ENCODE measurements around the gene MED10. TPM values are rescaled to one million over a fixed set of nuclear protein-coding genes. Genes with fewer than 3 reads are reported as not detected.

The MED10 gene, protein sequence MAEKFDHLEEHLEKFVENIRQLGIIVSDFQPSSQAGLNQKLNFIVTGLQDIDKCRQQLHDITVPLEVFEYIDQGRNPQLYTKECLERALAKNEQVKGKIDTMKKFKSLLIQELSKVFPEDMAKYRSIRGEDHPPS
- 10 to 100 TPM; 18.9 to 29.4 TPM for total RNA-seq
- polyA plus RNA-seq = 10 to 100 TPM; 33.3 to 34.3 TPM
- long read RNA-seq, donor 1, transcript MED10-201 (4 exons, 1,141 nt) = major isoform, 33 of 39 reads
- long read RNA-seq, donor 1, partial matches to known transcripts = 0 of 39 reads
- long read RNA-seq, donor 1, other reads (novel, unspliced or antisense) = 0 of 39 reads
- long read RNA-seq, donor 2, transcript MED10-201 (4 exons, 1,141 nt) = major isoform, 12 of 12 reads
- long read RNA-seq, donor 2, partial matches to known transcripts = 0 of 12 reads
- long read RNA-seq, donor 2, other reads (novel, unspliced or antisense) = 0 of 12 reads
- long read RNA-seq, donor 3, transcript MED10-201 (4 exons, 1,141 nt) = major isoform, 15 of 31 reads
- long read RNA-seq, donor 3, transcript MED10-203 (2 exons, 648 nt) = minor isoform, 6 of 31 reads
- long read RNA-seq, donor 3, partial matches to known transcripts = 10 of 31 reads
- long read RNA-seq, donor 3, other reads (novel, unspliced or antisense) = 0 of 31 reads
- long read RNA-seq, donor 4, transcript MED10-201 (4 exons, 1,141 nt) = major isoform, 13 of 26 reads
- long read RNA-seq, donor 4, partial matches to known transcripts = 10 of 26 reads
- long read RNA-seq, donor 4, other reads (novel, unspliced or antisense) = 0 of 26 reads
- long read RNA-seq, donor 5, transcript MED10-203 (2 exons, 648 nt) = minor isoform, 8 of 55 reads
- long read RNA-seq, donor 5, transcript MED10-201 (4 exons, 1,141 nt) = major isoform, 38 of 55 reads
- long read RNA-seq, donor 5, partial matches to known transcripts = 7 of 55 reads
- long read RNA-seq, donor 5, other reads (novel, unspliced or antisense) = 0 of 55 reads

DNA sequence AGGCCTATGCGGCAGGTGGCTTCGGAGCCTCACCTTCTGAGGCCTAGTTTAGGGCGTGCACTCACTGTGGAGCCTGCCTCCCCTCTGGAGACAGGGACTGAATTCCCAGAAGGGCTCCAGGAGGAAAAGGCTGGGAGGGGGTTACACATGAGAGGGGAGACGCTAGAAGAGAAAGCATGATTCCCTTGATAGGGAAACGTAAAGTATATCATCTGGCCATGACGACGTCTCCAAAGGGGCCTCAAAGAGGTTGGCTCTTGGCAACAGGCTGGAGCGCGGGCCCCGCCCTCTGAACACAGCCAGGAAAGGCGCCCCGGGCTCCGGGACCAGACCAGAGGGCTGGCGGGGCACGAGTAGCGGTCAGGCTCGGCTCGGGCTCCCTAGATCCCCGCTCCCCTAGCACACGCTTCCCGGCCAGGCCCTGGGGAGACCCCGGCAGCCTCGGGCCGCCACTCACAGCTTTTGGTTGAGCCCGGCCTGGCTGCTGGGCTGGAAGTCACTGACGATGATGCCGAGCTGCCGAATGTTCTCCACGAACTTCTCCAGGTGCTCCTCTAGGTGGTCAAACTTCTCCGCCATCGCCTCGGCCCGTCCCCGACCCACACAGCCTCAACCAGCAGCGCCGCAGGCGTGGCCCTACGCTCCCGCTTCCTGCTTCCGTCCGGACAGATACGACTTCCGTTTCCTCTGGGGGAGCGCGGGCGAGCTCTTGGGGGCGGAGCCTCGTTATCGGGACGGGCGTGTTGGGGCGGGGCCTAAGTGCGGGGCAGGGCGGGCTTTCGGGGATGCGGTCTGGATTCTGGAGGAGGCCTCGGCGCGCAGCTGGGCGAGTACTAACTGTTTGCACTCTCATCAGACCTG, at the start of gene MED10:
TSS of gene MED10 (minus strand) at position 643 of the 861 bp plus-strand sequence. CDS start at position 579, 64 bp downstream.
- Histone ChIP-seq H3K9ac (ENCODE audit: insufficient read depth in 1 of 2, low read length in 2 of 2) (peak within 1 kb of the TSS; percentile 80 to 90), H3K27me3 (ENCODE audit: control insufficient read depth in 3 of 3, insufficient read depth in 3 of 3, low read length in 2 of 3) (no peaks in the 10 kb centered on the region), H3K9me3 (ENCODE audit: control insufficient read depth in 4 of 4, insufficient read depth in 3 of 4, low read length in 3 of 4) (no peaks in the 10 kb centered on the region), H3K36me3 (ENCODE audit: control insufficient read depth in 4 of 4, insufficient read depth in 4 of 4, low read length in 4 of 4) (peaks cover 16 to 27% (median 23%) of the 10 kb centered on the region in 4 donors), H3K4me1 (ENCODE audit: control insufficient read depth in 5 of 5, insufficient read depth in 5 of 5, low read length in 5 of 5) (peaks cover 4 to 15% (median 10%) of the 10 kb centered on the region in 5 donors), H3K27ac (ENCODE audit: low read depth in 1 of 2, low read length in 1 of 2) (peak within 1 kb of the TSS; percentile 67 to 92), H3K4me3 (peak within 1 kb of the TSS; percentile 98)
- TF ChIP-seq, protein P1, sequence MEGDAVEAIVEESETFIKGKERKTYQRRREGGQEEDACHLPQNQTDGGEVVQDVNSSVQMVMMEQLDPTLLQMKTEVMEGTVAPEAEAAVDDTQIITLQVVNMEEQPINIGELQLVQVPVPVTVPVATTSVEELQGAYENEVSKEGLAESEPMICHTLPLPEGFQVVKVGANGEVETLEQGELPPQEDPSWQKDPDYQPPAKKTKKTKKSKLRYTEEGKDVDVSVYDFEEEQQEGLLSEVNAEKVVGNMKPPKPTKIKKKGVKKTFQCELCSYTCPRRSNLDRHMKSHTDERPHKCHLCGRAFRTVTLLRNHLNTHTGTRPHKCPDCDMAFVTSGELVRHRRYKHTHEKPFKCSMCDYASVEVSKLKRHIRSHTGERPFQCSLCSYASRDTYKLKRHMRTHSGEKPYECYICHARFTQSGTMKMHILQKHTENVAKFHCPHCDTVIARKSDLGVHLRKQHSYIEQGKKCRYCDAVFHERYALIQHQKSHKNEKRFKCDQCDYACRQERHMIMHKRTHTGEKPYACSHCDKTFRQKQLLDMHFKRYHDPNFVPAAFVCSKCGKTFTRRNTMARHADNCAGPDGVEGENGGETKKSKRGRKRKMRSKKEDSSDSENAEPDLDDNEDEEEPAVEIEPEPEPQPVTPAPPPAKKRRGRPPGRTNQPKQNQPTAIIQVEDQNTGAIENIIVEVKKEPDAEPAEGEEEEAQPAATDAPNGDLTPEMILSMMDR (IDR thresholded peaks at IDR 0.05; ENCODE audit: control extremely low read depth, extremely low read depth) = no peak
- peak; percentile 99 for ATAC-seq (ENCODE audit: insufficient read depth, low FRiP score)
- DNase-seq = peak; percentile 96
- WGBS, 2 donors = 0 to 1% methylated on average over 60 of the region's 60 CpGs

DNA sequence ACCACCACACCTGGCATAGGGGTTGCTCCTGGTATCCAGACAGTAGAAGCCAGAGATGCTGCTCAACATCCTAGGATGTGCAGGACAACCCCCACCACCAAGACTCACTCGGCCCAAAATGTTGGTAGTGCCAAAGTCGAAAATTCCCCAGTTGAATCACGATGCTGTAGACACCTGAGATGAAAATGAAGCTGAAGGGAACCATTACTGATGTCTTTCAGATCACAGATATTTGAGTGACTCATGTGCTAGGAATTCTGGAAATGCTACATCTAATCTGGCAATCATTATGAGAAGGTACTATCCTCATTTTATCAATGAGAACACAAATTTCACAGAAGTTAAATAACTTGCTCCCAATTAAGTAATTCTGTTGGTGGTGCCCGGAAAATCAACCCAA, 49.3 kb upstream of the MED10 start:
- Histone ChIP-seq H3K4me3 (no peak overlapping the region), H3K36me3 (ENCODE audit: control insufficient read depth in 4 of 4, insufficient read depth in 4 of 4, low read length in 4 of 4) (no peaks in the 10 kb centered on the region), H3K9ac (ENCODE audit: insufficient read depth in 1 of 2, low read length in 2 of 2) (no peak overlapping the region), H3K27ac (ENCODE audit: low read depth in 1 of 2, low read length in 1 of 2) (no peak overlapping the region), H3K4me1 (ENCODE audit: control insufficient read depth in 5 of 5, insufficient read depth in 5 of 5, low read length in 5 of 5) (peaks cover 0 to 4% (median 0%) of the 10 kb centered on the region in 5 donors), H3K27me3 (ENCODE audit: control insufficient read depth in 3 of 3, insufficient read depth in 3 of 3, low read length in 2 of 3) (no peaks in the 10 kb centered on the region), H3K9me3 (ENCODE audit: control insufficient read depth in 4 of 4, insufficient read depth in 3 of 4, low read length in 3 of 4) (peaks cover 0 to 4% (median 0%) of the 10 kb centered on the region in 4 donors)
- no peak for DNase-seq
- 85 to 86% methylated on average over 4 of the region's 4 CpGs for WGBS, 2 donors
- TF ChIP-seq, protein P1 (IDR thresholded peaks at IDR 0.05; ENCODE audit: control extremely low read depth, extremely low read depth) = no peak
- ATAC-seq (ENCODE audit: insufficient read depth, low FRiP score) = no peak

DNA sequence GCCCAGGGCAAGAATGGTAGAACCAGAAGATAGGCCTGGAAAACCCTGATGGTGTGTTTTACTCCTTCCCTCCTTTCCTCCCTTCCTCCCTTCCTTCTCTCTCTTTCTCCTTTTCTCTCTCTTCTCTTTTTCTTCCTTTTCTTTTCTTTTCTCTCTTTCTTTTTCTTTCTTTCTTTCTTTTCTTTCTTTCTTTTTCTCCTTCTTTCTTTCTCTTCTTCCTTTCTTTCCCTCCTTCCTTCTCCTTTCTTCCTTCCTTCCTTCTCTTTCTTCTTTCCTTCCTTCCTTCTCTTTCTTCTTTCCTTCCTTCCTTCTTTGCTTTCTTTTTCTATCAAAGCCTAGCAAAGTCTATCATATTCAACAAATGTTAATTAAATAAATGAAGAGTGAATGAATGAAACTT, 46.4 kb upstream of the MED10 start:
- no peaks in the 10 kb centered on the region for H3K27me3 ChIP-seq (ENCODE audit: control insufficient read depth in 3 of 3, insufficient read depth in 3 of 3, low read length in 2 of 3)
- peaks cover 0 to 2% (median 0%) of the 10 kb centered on the region in 4 donors for H3K9me3 ChIP-seq (ENCODE audit: control insufficient read depth in 4 of 4, insufficient read depth in 3 of 4, low read length in 3 of 4)
- no peak overlapping the region for H3K27ac ChIP-seq (ENCODE audit: low read depth in 1 of 2, low read length in 1 of 2)
- H3K9ac ChIP-seq (ENCODE audit: insufficient read depth in 1 of 2, low read length in 2 of 2) = no peak overlapping the region
- peaks cover 0 to 4% (median 0%) of the 10 kb centered on the region in 5 donors for H3K4me1 ChIP-seq (ENCODE audit: control insufficient read depth in 5 of 5, insufficient read depth in 5 of 5, low read length in 5 of 5)
- H3K4me3 ChIP-seq = no peak overlapping the region
- ATAC-seq (ENCODE audit: insufficient read depth, low FRiP score) = no peak
- H3K36me3 ChIP-seq (ENCODE audit: control insufficient read depth in 4 of 4, insufficient read depth in 4 of 4, low read length in 4 of 4) = no peaks in the 10 kb centered on the region
- DNase-seq = no peak
- TF ChIP-seq, protein P1 (IDR thresholded peaks at IDR 0.05; ENCODE audit: control extremely low read depth, extremely low read depth) = no peak
